Endothelial cell of umbilical vein (primary cell): ENCODE measurements around the gene MTG2. TPM values are rescaled to one million over a fixed set of nuclear protein-coding genes. Genes with fewer than 3 reads are reported as not detected.

Experiments used
- BruUV-seq: library from RNA; stranded (reverse); fragments of 400-500 nt; replicated peaks from 2 replicates; lab custom pipeline; 2021; lab: Mats Ljungman, UMichigan
- CTCF ChIA-PET: fragments of 300-600, 350-600 bp; sonication (Branson Sonifier 250); formaldehyde crosslinking; loops from one replicate; lab custom pipeline; 2021; ENCODE audit warnings: antibody characterized with exemption, inconsistent platforms; lab: Charles Lee
- POLR2A ChIA-PET: fragments of 300-600, 350-600 bp; sonication (Branson Sonifier 250); formaldehyde crosslinking; loops from one replicate; lab custom pipeline; 2021; ENCODE audit warnings: antibody characterized with exemption, inconsistent platforms; lab: Charles Lee
- DNase-seq: peaks from one replicate; pipeline ENCODE4 v3.0.0-alpha.2; 2011; ENCODE audit warnings: low read depth, low spot score
- FAIRE-seq: peaks from 2 replicates; lab custom pipeline; 2011; peaks lifted over from hg19 to GRCh38; lab: Jason Lieb, UNC
- H2AFZ ChIP-seq: 2 replicates; pipeline ENCODE4 v1.6.0; 2012; ENCODE audit warnings: low read depth, low read length, control low read depth, inconsistent platforms
- H3K27ac ChIP-seq: 2 replicates; pipeline ENCODE4 v1.5.1; 2011; ENCODE audit warnings: low read depth, mild to moderate bottlenecking, control low read depth, low read length, moderate library complexity; ENCODE audit not compliant: insufficient read depth
- H3K27me3 ChIP-seq, 2 experiments: 2 replicates each; pipeline versions ENCODE4 v1.6.0 to v1.6.1; 2011; ENCODE audit warnings: low read length in 2 of 2, mixed read lengths in 1 of 2; ENCODE audit not compliant: control insufficient read depth in 2 of 2, insufficient read depth in 2 of 2
- H3K36me3 ChIP-seq, 2 experiments: 2 replicates in 1 of 2; 3 replicates in 1 of 2; pipeline ENCODE4 v1.5.1; 2011; ENCODE audit warnings: low read length in 2 of 2, mild to moderate bottlenecking in 1 of 2, moderate library complexity in 1 of 2; ENCODE audit not compliant: control insufficient read depth in 2 of 2, insufficient read depth in 2 of 2; ENCODE audit errors: extremely low read depth in 1 of 2
- H3K4me1 ChIP-seq: 3 replicates; pipeline ENCODE4 v1.5.1; 2011; ENCODE audit warnings: mild to moderate bottlenecking, low read length; ENCODE audit not compliant: control insufficient read depth, insufficient read depth; ENCODE audit errors: extremely low read depth
- H3K4me2 ChIP-seq: 2 replicates; pipeline ENCODE4 v1.6.1; 2011; ENCODE audit warnings: low read length, control low read depth, mixed read lengths; ENCODE audit not compliant: insufficient read depth
- H3K4me3 ChIP-seq, 3 experiments: fragments of 200-600 bp in 1 of 3; sonication (generic), shearing (Covaris generic) in 1 of 3; replicated peaks in 1 of 3; 2 replicates each; pipeline ENCODE4 v1.5.1; 2011 to 2016; ENCODE audit warnings: control low read depth in 3 of 3, low read length in 3 of 3, mild to moderate bottlenecking in 2 of 3, inconsistent platforms in 1 of 3, low read depth in 1 of 3, moderate library complexity in 1 of 3; ENCODE audit not compliant: insufficient read depth in 1 of 3
- H3K79me2 ChIP-seq: 2 replicates; pipeline ENCODE4 v1.6.0; 2012; ENCODE audit warnings: low read length, inconsistent platforms; ENCODE audit not compliant: control insufficient read depth, insufficient read depth
- H3K9ac ChIP-seq: replicated peaks from 2 replicates; pipeline ENCODE3; 2011; ENCODE audit warnings: low read length, control low read depth; ENCODE audit not compliant: insufficient read depth; ENCODE audit errors: extremely low read depth
- H3K9me1 ChIP-seq: replicated peaks from 3 replicates; pipeline ENCODE4 v1.6.0; 2011; ENCODE audit warnings: mild to moderate bottlenecking, low read length; ENCODE audit not compliant: control insufficient read depth, insufficient read depth; ENCODE audit errors: extremely low read depth
- H3K9me3 ChIP-seq: replicated peaks from 2 replicates; pipeline ENCODE4 v1.5.1; 2012; ENCODE audit warnings: low read length, inconsistent platforms; ENCODE audit not compliant: control insufficient read depth, insufficient read depth
- H4K20me1 ChIP-seq: replicated peaks from 2 replicates; pipeline ENCODE3; 2011; ENCODE audit warnings: mild to moderate bottlenecking, low read length; ENCODE audit not compliant: control insufficient read depth, insufficient read depth; ENCODE audit errors: extremely low read depth
- EZH2 ChIP-seq: IDR thresholded peaks from 2 replicates; pipeline ENCODE4 v1.6.1; 2012; ENCODE audit warnings: borderline replicate concordance, low read depth, mild to moderate bottlenecking, moderate library complexity, low read length, inconsistent platforms; ENCODE audit not compliant: severe bottlenecking
- FOS ChIP-seq: IDR thresholded peaks from 2 replicates; pipeline ENCODE4 v1.6.1; 2011; ENCODE audit warnings: mild to moderate bottlenecking, low read length, moderate library complexity, borderline replicate concordance; ENCODE audit not compliant: insufficient read depth
- GATA2 ChIP-seq: IDR thresholded peaks from 2 replicates; pipeline ENCODE4 v1.7.0; 2011; ENCODE audit warnings: low read depth, mild to moderate bottlenecking, moderate library complexity, mixed read lengths, low read length; ENCODE audit not compliant: insufficient read length, insufficient read depth
- JUN ChIP-seq: IDR thresholded peaks from 2 replicates; pipeline ENCODE4 v1.6.1; 2011; ENCODE audit warnings: borderline replicate concordance, low read depth; ENCODE audit not compliant: insufficient read length, insufficient read depth
- MAX ChIP-seq: IDR thresholded peaks from 2 replicates; pipeline ENCODE4 v1.6.1; 2011; ENCODE audit not compliant: insufficient read depth, insufficient read length
- MYC ChIP-seq: IDR thresholded peaks from one replicate; pipeline ENCODE4 v1.6.1; 2011; ENCODE audit warnings: mild to moderate bottlenecking, low read depth, low read length
- POLR2A ChIP-seq: IDR thresholded peaks from 2 replicates; pipeline ENCODE4 v1.6.1; 2012; ENCODE audit warnings: low read depth, mild to moderate bottlenecking, control low read depth, low read length
- POLR2AphosphoS5 ChIP-seq: IDR thresholded peaks from 2 replicates; pipeline ENCODE4 v1.6.1; 2012; ENCODE audit warnings: low read depth, mild to moderate bottlenecking, control low read depth, low read length, moderate library complexity; ENCODE audit not compliant: insufficient read depth
- dilution Hi-C: fragments of 300-500 bp; cut with MboI; formaldehyde crosslinking; loops from one replicate; pipeline ENCODE4 v1.15.0; 2019; ENCODE audit warnings: low sequenced_read_pairs; ENCODE audit not compliant: extremely low pct_ligation_motif_present
- intact Hi-C: fragments of 100-400 bp; cut with micrococcal nuclease; formaldehyde crosslinking; loops from one replicate; pipeline ENCODE4 v1.10.0; 2022
- polyA plus RNA-seq, 4 experiments: library from polyadenylated mRNA; depleted of rRNA in 3 of 4; stranded (reverse) in 3 of 4; unstranded in 1 of 4; fragments of >200 nt; gene quantifications; 2 replicates each; pipeline versions ENCODE4 v1.2.1 to v1.2.3, GENCODE V29; 2011 to 2012; ENCODE audit warnings: missing spikeins in 1 of 4
- total RNA-seq: library from RNA; stranded (reverse); gene quantifications from 2 replicates; pipeline ENCODE4 v1.2.3, GENCODE V29; 2021
- TF ChIP-seq, protein P1 (sequence below), 2 donors: IDR thresholded peaks; 1 replicate in 1 of 2; 2 replicates in 1 of 2; pipeline ENCODE4 v1.5.1; 2011; ENCODE audit warnings: low read length in 2 of 2, mild to moderate bottlenecking in 2 of 2, moderate library complexity in 2 of 2, control low read depth in 1 of 2, inconsistent platforms in 1 of 2, low read depth in 1 of 2; ENCODE audit not compliant: insufficient read depth in 1 of 2; ENCODE audit errors: extremely low read depth in 1 of 2

The MTG2 gene
- total and polyA plus RNA-seq, 2 donors (not counting 3 experiments of a cell fraction or from before 2014, with no cell fraction given), result 19.9 to 31.6 TPM

GRCh38 chr20:62186096-62186426, 3.2 kb downstream of the MTG2 start:
- no peaks in the 10 kb centered on the region for H3K9me1 ChIP-seq
- H3K4me3 ChIP-seq, result no peak overlapping the region
- no peak overlapping the region for H2AFZ ChIP-seq
- POLR2A ChIA-PET, result no interaction called here
- no peaks in the 10 kb centered on the region for H3K27me3 ChIP-seq
- no TSS peak for BruUV-seq
- H3K4me1 ChIP-seq, result peaks cover 23% of the 10 kb centered on the region
- TF ChIP-seq JUN (no peak), MYC (no peak), FOS (no peak), POLR2A (no peak), POLR2AphosphoS5 (no peak), MAX (no peak), GATA2 (no peak), EZH2 (no peak)
- TF ChIP-seq, protein P1, sequence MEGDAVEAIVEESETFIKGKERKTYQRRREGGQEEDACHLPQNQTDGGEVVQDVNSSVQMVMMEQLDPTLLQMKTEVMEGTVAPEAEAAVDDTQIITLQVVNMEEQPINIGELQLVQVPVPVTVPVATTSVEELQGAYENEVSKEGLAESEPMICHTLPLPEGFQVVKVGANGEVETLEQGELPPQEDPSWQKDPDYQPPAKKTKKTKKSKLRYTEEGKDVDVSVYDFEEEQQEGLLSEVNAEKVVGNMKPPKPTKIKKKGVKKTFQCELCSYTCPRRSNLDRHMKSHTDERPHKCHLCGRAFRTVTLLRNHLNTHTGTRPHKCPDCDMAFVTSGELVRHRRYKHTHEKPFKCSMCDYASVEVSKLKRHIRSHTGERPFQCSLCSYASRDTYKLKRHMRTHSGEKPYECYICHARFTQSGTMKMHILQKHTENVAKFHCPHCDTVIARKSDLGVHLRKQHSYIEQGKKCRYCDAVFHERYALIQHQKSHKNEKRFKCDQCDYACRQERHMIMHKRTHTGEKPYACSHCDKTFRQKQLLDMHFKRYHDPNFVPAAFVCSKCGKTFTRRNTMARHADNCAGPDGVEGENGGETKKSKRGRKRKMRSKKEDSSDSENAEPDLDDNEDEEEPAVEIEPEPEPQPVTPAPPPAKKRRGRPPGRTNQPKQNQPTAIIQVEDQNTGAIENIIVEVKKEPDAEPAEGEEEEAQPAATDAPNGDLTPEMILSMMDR (IDR thresholded peaks at IDR 0.05; ENCODE audit: extremely low read depth in 1 of 2, insufficient read depth in 1 of 2, low read depth in 1 of 2, low read length in 2 of 2), result no peak
- peaks cover 25% of the 10 kb centered on the region for H3K79me2 ChIP-seq
- DNase-seq (no peak), FAIRE-seq (no peak)
- intact Hi-C loops, result loop anchor here (10.0 kb wide), 1 partner anchor 199 kb away; the partner anchor contains the start of gene RPS21
- H3K9ac ChIP-seq, result no peak overlapping the region
- H3K36me3 ChIP-seq, result peaks cover 2 to 4% of the 10 kb centered on the region in 2 experiments
- H3K4me2 ChIP-seq, result no peak overlapping the region
- no peaks in the 10 kb centered on the region for H3K9me3 ChIP-seq
- H4K20me1 ChIP-seq, result no peaks in the 10 kb centered on the region
- dilution Hi-C loops, result no loop called here
- CTCF ChIA-PET, result no interaction called here
- H3K27ac ChIP-seq, result no peak overlapping the region
